Umbilical cord (tissue), 2 donors: ENCODE data around the gene NEK6. TPM values are rescaled to one million over a fixed set of nuclear protein-coding genes. Genes with fewer than 3 reads are reported as not detected.

Experiments
- DNase-seq: peaks from one replicate; pipeline ENCODE4 v3.0.0-alpha.2; 2015; ENCODE audit warnings: low spot score
- total RNA-seq: library from RNA; depleted of rRNA; stranded (reverse); fragments of >200 nt; gene quantifications from one replicate; pipeline ENCODE4 v1.2.3, GENCODE V29; 2014; ENCODE audit warnings: low replicate concordance; ENCODE audit not compliant: insufficient read depth

The NEK6 gene
- total RNA-seq, 1 donor from 2014 or later = 32.0 TPM

DNA sequence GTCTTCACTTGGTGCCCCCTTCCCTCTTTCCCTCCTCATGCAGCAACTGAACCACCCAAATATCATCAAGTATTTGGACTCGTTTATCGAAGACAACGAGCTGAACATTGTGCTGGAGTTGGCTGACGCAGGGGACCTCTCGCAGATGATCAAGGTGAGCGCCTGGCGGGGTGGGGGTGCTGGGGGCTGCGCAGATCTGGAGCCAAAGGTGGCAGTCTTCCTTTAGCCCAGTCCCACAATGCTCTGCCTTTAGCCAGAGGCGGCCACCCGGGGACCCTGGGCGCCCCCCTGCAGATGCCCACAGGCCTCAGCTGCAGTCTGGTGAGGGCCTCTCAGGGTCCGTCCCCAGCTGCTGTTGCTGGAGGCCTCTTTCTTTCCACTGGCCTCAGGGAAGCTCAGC, 63.7 kb downstream of the NEK6 start:
- no peak for DNase-seq

DNA sequence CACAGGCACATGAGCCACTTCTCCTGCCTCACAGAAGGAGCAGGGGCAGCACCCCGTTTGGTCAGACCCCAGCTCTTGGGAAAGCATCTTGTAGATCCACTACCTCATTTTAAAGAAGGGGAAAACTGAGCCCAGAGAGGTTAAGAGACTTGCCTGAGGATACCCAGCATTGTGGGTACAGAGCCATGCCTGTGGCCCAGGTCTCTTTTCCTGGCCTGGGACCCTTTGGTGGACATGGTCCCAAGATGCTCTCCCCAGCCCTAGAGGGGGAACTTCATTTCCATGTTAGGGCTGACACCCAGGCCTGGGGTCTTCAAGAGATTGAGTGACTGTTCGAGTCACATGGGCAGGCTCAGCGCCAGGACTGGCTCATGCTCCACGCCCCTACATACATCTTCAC, 64.2 kb downstream of the NEK6 start:
- DNase-seq = no peak

DNA sequence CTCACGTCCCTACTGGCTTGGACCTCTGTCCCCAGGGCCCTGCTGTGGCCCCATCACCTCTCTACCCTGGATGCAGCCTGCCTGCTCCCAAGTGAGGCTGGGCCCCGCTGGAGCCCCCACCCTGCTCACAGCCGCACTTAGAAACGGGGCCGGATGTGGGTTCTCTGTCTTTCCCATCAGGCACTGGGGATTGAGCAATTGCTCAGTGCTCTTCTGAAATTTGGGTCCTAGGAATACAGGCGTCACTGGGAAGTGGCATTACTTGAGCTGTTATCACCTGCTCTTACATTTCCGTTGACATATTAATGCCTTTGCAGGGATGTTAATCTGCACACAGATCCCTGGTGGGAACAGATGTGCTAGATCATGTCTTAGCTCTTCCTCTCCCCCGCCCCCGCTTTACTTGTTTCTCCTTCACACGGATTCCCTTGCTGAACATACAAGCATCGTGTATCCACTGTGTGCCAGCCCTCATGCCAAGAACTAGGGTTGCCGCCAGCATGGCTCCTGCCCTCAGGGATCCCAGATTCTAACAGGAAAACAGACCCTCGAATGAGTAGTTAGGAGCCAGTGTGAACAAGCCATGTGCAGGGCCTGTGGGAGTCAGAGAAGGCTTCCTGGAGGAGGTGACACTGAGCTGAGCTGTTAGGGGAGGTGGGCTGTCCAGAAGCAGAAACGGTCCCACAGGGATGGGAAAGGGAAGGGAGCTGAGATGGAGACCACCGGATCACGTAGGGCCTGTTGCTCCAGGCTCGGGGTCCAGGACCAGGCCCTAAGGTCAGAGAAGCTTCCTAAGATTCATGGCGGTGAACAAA, 65.1 kb downstream of the NEK6 start:
- no peak for DNase-seq

DNA sequence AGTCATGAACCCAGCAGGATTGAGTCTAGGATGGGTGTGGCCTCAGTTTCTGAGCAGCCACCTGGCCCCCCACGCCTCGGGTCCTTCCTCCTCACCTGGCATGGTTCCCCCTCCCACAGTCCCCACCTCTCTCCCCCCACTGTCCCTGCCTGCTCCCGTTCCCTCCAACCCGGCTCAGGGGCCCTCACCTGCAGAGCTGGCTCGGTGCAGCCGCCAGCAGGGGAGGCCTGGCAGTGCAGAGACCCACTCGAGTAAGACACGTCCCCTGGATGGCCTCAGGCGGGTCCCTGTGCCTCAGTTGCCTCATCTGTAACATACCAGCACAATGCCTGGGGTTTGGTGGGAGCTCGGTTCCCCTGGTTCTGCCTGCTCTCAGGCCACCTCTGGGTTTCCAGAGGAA, 66.2 kb downstream of the NEK6 start:
- no peak for DNase-seq

DNA sequence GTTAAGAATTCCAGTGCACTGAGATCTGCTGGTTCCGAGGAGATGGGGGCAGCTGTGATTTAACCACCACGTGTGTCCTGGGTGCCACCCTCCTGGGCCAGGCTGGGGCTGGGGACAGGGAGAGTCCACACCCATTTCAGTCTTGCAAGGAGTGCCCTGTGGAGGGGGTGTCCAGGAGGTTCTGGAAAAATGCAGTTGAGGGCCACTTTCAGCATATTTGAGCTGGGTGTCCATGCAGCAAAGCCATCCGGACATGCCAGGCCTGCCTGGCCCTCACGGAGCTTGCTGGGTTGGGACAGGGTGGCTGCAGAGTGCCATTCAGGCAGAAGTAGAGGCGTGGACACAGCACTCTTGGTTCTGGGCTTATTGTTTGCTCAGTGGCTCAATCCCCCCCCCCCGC, 68.1 kb downstream of the NEK6 start:
- no peak for DNase-seq

DNA sequence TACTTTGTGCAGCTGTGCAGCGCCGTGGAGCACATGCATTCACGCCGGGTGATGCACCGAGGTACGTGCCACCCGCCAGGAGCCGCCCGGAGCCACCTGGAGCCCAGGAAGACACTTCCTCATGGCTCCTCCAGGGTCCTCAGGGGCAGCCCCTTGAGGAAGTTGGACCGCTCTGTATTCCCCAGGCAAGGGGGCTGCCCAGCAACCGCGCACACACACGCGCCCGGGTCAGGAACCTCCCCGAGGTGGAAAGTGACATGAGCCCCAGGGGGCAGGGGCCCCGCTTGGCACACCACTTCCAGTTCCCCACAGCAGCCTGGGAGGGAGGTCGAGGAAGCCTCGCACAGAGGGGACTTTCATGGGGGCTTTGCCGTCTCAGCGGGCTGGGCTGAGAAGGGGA, 68.6 kb downstream of the NEK6 start:
- DNase-seq = no peak

DNA sequence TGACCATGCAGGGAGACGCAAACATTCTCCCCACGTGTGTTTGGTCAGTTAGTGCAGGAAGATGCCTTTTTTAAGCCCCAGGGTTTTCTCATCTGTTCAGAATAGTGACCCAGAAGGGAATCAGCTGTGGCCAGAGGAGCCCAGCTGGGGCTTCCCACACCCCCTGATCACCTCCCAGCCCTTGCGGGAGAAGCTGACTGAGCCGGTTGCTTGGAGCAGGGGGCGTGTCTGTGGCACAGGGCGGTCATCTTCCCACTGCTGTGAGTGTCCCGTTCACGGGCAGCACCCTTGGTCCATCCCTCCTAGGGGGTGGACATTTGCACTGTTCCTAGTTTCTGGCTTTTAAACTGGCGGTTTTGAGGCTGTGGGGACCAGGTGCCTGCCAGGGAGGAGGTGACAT, 69.7 kb downstream of the NEK6 start:
- DNase-seq = no peak

DNA sequence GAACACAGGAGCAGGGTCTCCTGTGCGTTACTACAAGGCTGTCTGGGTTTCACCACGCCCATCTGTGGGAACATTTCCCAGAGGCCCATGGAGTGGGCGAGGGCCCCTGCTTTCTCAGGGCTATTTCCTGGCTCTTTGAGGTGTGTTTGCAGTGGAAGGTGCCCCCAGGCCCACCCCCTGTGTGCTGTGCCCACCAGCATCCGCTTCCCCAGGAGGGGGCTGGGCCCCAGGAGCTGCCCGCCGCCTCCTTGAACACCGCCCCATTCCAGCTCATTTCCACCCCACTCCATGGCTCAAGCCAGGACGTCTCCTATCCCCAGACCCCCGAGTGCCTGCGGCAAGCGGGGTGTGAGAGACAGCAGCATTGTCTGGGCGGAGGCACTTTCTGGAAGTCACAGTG, 70.5 kb downstream of the NEK6 start:
- DNase-seq = no peak

DNA sequence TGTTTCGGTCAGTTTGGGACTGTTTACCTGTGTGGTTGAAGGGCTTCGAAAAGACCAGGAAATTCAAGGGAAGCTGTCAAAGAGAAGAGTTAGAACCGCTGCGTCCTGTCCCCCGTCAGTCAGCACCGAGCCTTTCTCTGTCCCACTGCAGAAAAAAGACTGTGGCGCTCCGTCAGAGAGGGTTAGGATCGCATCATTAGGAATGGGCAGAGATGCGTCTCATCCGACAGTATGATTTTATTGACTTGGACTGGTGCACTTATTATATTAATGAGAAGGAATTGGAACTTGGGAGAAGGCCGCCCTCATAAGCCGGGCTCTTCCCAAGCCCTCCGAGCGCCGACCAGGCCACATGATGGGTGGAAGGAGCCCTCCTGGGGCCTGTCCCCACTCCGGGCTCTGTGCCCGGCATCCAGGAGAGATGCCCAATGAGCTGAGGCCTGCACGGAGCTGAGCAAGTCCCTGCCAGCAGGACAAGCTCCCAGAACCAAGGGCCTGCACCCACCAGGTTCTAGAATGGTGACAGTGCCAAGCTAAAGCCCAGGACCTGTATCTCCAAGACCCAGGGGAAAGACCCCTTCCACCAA, 71.5 kb downstream of the NEK6 start:
- DNase-seq = no peak

DNA sequence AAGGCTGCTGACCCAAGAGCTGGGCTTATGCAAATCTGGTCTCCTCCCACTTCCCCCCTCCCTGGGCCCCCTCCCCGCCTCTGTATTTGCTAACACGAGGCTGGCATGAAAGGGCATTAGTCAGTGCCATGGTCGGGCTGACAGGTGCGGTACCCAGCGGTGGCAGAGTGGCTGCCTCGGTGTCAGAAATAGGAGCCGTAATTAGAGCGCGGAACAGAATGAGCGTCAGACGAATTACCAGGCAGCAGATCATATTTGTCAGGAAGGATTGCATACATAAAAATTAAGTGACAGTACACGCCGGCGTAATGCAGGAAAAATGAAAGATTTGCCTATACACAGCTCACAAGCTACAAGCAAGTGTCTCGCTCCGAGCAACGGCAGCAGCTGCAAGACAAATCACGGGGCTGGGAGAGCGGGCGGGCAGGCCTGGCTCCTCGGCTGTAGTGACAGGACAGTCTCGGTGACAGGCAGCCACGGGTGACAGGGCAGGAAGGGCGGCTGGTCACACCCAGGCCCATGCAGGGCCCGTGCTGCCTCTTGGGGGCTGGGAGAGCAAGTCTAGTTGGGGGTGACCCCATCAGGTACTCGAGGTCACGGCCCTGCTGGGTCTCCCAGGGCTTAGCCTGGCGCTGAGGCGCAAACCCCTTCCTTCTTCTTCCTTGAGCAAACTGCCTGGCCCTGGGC, 72.4 kb downstream of the NEK6 start:
- DNase-seq = no peak

DNA sequence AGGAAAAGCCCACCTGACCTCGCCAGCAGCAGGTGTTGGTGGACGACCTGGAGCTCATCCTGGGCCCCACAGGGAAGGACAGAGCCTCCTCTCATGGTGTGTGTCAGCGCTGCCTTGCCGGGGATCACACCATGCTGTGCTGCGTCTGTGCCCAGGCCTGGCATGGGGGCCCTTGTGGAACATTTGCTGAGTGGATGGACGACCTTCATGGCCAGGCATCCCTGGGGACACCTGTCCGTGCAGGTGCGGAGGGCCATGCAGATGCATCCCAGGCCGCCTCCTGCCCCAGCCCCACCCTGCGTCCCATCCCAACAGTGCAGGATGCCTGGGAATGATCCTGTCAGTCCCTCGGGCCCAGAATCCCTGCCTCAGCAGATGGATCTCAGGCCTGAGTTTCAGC, 73.8 kb downstream of the NEK6 start:
- DNase-seq = no peak

DNA sequence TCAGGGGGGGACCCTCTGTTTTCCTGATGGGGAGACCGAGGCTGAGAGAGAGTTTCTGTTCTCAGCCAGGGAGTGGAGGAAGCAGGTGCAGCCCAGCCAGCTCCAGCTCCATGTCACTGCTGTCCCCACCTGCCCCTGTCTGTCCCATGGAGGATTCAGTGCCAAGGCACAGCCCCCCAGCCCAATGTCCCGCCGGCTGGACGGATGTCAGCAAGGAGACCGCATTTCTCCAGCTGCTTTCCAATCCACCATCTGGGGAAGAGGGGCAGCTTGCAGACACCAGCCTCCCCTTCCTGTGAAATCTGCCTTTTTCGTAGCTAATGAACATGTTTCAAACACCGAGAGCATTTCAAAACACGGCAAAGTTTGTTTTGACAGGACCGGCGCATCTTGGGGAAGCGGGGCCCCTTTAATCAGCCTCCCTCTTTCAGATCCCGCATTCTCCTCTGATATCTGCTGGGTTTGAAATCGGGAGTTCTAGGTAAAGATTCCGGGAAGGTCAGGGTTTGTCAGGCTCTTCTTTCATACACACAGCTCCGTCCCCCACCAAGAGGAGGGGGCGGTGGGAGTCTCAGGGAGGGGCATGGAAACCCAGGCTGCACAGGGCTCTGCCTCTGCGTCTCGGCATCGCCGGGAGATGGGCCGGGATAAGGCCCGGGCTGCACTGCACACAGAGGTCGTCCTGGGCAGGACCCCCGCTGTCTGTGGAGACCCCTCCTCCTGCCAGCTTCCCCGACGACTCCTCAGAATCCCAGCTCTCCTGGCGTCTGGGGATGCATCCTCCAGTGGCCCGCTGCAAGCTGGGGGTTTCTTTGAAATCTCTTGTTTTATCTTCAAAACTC, 74.8 kb downstream of the NEK6 start:
- no peak for DNase-seq

DNA sequence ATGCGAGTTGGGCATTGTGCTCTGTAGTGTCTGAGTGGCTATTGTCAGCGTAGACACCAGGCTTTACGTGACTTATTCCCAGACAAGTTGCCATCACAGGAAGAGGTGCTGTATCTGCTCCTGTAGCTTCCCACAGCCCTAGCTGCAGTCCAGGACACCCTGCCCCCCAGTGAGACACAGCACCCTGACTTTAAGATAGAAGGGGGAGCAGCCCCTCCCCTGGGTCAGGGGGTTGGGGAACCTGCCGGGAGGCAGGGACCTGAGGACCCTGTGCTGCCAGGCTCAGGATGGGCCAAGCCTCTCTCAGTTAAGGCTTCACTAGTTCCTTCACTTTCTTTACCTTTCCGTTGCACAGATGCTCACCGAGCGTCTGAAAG, 75.4 kb downstream of the NEK6 start:
- DNase-seq = no peak

DNA sequence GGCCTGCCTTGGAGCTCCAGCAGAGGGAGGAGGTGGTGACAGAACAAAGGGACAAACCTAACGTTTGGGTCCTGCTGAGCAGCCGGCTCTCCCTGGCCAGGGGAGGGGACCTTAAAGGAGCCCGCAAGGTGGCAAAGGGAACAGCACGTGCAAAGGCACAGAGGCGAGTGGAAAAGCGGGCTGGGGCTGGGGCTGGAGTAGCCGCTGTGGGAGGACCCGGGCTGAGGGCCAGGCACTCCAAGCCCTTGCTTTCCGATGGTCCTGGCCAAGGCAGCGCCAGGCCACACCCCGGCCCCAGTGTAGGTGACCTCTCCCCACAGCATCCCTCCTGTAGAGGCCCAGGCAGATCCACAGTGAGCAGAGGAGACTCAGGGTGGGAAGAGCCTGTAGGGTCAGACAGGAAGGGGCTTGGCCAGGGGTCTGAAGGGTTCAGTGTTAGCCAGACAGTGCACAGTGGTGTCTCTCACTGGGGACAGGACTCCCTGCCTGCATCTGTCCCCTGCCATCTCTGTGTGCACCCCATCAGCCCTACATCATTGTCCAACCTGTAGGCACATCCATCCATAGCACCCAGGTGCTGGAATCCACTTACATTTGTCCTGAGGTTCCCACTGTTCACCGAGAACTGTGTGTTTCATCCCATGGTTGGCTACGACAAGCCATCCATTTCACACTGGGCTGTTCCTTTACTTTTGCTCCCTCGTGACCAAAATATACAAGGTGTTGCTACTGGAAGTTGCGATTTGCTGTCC, 77.0 kb downstream of the NEK6 start:
- DNase-seq = no peak

DNA sequence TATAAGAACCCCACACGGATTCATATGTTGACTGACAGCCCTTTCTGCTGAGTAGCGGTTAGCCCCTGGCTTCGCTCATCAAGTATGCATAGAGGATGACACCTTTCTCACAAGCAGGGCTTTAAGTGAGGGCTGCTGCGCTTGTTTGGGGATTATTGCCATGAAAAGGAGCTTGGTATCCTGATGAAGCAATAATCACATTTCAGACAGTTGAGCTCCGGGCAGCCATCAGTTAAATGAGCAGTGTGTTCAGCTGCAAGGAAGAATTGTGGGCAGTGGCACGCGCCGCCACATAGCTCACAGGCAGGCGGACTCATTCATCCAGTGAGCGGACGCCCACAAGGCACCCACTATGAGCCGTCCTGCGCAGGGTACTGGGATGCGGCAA, 77.6 kb downstream of the NEK6 start:
- no peak for DNase-seq

DNA sequence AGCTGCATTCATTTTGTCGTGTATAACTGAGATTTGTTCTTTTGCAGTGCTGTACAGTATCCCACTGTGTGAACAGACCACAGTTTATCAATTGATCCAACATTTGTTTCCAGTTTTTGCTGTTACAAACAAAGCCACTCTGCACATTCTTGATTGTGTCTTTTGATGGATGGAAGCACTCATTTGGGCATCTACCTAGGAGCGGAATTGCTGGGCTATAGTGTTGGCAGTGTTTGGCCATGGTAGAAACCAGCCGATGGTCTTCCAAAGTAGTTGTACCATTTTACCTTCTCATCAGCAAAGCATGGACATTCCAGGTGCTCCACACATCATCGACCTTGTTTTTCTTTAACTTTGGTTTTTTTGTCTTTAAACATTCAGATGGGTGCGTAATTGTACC, 79.8 kb downstream of the NEK6 start:
- no peak for DNase-seq

DNA sequence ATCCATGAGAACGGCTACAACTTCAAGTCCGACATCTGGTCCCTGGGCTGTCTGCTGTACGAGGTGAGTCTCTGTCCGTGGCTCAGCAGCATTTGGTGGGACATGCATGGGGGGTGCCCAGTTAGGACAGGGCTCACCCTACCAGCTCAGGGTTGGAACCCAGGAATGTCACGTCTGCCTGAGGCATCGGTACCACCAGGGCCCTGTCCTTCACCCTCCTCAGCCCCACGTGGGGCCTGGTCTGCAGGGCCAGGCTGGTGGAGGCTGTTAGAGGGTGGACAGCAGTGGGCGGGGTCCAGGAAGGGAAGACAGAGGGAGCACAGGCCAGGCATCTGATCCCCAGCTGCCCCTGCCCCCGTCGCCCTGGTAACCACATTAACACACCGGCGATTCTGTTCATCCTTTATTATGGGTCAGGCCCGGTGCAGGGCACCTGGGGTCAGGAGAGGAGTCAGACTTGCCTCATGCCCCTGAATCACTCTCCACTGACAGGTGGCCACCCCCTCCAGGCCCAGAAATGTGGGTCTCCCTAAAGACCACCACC, 81.9 kb downstream of the NEK6 start:
- no peak for DNase-seq

DNA sequence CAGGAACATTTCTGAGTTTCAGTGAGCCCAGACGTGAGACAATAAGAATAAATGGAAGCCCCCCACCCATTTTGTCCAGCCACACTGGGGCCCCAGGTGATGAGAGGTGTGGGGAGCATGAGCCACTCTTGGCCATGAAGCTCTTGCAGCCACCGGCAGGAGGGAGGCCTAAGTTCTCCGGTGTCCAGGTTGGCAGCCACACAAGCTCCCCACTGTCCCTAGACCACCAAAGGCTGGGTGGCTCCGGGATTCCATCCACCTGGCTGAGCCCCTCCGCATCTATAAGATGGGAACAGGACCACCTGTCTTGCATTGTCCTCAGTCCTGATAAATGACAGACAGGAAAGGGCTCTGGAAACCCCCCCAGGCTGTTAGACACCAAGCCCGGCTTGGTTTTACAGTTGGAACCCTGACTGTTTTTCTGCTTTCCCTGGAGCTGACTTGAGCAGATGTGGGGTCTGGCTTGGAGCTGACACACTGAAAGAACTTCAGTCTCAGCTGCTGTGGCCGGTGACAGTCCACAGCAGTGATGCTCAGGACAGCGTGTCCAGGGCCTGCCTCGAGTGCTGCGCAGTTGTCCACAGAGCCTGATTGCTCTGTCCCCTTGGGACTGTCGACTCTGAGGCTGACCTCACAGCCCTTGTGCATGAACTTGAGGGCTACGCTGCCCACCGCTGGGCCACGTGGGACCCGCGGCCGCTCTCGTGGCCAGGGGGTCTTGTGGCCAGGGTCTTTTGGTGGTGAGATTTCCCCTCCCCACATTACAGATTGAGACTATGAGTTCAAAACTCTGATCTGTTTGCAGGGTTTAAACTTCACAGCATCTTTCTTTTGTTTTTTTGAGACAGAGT, 82.7 kb downstream of the NEK6 start:
- DNase-seq = no peak

DNA sequence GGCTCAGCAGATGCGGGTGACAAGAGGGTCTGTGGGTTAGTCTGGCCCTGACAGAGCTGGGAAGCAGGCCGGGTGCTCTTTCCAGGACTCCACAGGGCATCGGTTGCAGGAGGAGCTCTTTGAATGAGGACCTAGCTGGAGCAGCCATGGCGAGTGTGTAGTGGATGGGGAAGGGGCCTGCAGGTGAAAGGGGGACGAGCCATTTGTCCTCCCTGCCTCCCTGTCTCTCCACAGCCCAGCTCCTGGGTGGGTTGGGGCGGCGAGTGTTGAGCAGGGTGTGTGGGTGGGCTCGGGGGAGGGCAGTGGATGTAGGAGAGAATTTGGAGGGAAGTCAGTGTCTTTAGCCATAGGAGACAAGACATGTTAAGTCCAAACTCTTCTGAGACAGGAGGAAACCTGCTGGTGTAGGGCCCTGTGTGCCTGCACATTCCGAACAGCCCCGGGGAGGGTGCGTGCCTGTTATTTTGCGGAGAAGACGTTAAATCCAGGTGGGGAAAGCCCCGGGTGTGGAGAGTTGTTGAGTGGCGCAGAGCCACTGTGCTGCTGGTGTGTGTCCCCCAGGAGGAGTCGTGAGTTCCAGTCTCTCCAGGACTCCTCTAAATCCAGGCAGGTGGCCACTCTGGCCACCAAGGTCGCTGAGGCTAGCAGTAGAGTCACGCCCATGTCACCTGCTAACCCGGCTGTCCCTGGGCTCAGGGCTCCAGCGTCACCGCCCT, 83.9 kb downstream of the NEK6 start:
- DNase-seq = no peak

DNA sequence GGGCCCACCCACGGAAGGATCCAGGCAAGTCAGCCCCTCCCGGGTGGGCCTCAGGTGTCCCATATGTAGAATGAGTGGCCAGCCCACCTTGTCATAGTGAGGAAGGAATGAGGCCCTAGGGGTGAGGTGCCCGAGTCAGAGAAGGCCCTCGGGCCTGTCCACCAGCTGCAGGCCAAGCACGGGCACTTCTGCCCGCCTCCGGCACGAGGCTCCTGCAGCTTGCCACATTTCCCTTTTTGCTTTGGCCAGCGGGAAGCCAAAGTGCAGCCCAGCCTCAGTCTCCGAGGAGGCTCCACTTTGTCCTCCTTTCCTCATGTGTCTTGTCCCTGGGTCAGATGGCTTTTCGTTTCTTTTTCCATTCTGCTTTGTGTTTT, 84.6 kb downstream of the NEK6 start:
- DNase-seq = no peak
